Progenitor cell of endocrine pancreas (in vitro differentiated cells): ENCODE measurements around the gene KCNC1. TPM values are rescaled to one million over a fixed set of nuclear protein-coding genes. Genes with fewer than 3 reads are reported as not detected.

Source experiments
- DNase-seq: peaks from one replicate; pipeline ENCODE4 v3.0.0; 2021; ENCODE audit warnings: low spot score; ENCODE audit not compliant: unreplicated experiment
- H3K27ac Mint-ChIP-seq: 2 replicates; pipeline ENCODE4 v1.8.0; 2021; ENCODE audit warnings: mild to moderate bottlenecking, moderate library complexity, mixed read lengths
- H3K27me3 Mint-ChIP-seq: 2 replicates; pipeline ENCODE4 v1.8.0; 2021; ENCODE audit warnings: mixed read lengths
- H3K36me3 Mint-ChIP-seq: 2 replicates; pipeline ENCODE4 v1.8.0; 2022; ENCODE audit warnings: mixed read lengths; ENCODE audit not compliant: insufficient read depth
- H3K4me1 Mint-ChIP-seq: 2 replicates; pipeline ENCODE4 v1.8.0; 2021; ENCODE audit warnings: low read depth, mixed read lengths
- H3K4me3 Mint-ChIP-seq: 2 replicates; pipeline ENCODE4 v1.8.0; 2021; ENCODE audit warnings: low read depth, mild to moderate bottlenecking, moderate library complexity, mixed read lengths
- H3K9me3 Mint-ChIP-seq: 2 replicates; pipeline ENCODE4 v1.8.0; 2021; ENCODE audit warnings: low read depth, mixed read lengths
- CTCF ChIP-seq: fragments of 200-600 bp; sonication (generic); IDR thresholded peaks from one replicate; pipeline ENCODE4 v1.5.0; 2021; ENCODE audit warnings: antibody characterized with exemption, mild to moderate bottlenecking; ENCODE audit not compliant: unreplicated experiment
- total RNA-seq: library from RNA; stranded (reverse); gene quantifications from 2 replicates; pipeline ENCODE4 v1.2.1, GENCODE V29; 2021

Gene KCNC1
- total RNA-seq, 1 donor from 2014 or later: 0.67 TPM

GRCh38 chr11:17697175-17697949 is 37.2 kb upstream of the KCNC1 start:
- no peak overlapping the region for H3K27ac Mint-ChIP-seq
- peaks cover 27% of the 10 kb centered on the region for H3K27me3 Mint-ChIP-seq
- H3K36me3 Mint-ChIP-seq: no peaks in the 10 kb centered on the region
- no peak for TF ChIP-seq CTCF
- no peak overlapping the region for H3K4me3 Mint-ChIP-seq
- H3K4me1 Mint-ChIP-seq: peaks cover 5% of the 10 kb centered on the region
- no peak for DNase-seq
- H3K9me3 Mint-ChIP-seq: no peaks in the 10 kb centered on the region

- Mint-ChIP-seq H3K27me3 (peaks cover 31% of the 10 kb centered on the region), H3K27ac (no peak overlapping the region), H3K4me1 (peaks cover 5% of the 10 kb centered on the region), H3K4me3 (no peak overlapping the region), H3K36me3 (no peaks in the 10 kb centered on the region), H3K9me3 (no peaks in the 10 kb centered on the region)
- TF ChIP-seq CTCF: no peak
- no peak for DNase-seq
Measured at GRCh38 chr11:17699147-17700114, 35.1 kb upstream of the KCNC1 start.

- H3K36me3 Mint-ChIP-seq: no peaks in the 10 kb centered on the region
- H3K27me3 Mint-ChIP-seq: peaks cover 47% of the 10 kb centered on the region
- no peaks in the 10 kb centered on the region for H3K4me1 Mint-ChIP-seq
- DNase-seq: no peak
- no peaks in the 10 kb centered on the region for H3K9me3 Mint-ChIP-seq
- H3K27ac Mint-ChIP-seq: no peak overlapping the region
- H3K4me3 Mint-ChIP-seq: no peak overlapping the region
- TF ChIP-seq CTCF: no peak
Measured at GRCh38 chr11:17700991-17701390, 33.6 kb upstream of the KCNC1 start.

- H3K27ac Mint-ChIP-seq: no peak overlapping the region
- H3K27me3 Mint-ChIP-seq: peaks cover 36% of the 10 kb centered on the region
- H3K4me3 Mint-ChIP-seq: no peak overlapping the region
Measured at GRCh38 chr11:17702876-17703275, 31.7 kb upstream of the KCNC1 start.

More at GRCh38 chr11:17702876-17703275, 31.7 kb upstream of the KCNC1 start:
- Mint-ChIP-seq H3K4me1 (no peaks in the 10 kb centered on the region), H3K9me3 (no peaks in the 10 kb centered on the region), H3K36me3 (no peaks in the 10 kb centered on the region)
- DNase-seq: no peak
- TF ChIP-seq CTCF: no peak
